K562 (cell line): Measurements from ENCODE around the gene RAD50. TPM values are rescaled to one million over a fixed set of nuclear protein-coding genes. Genes with fewer than 3 reads are reported as not detected.

Source experiments
- BACH1 ChIP-seq: fragments of 200-800 bp; sonication (Bioruptor generic); IDR thresholded peaks from 2 replicates; pipeline ENCODE4 v1.6.1; 2016; ENCODE audit warnings: missing genetic modification characterization, missing compliant biosample characterization
- FOXK2 ChIP-seq, 2 experiments: fragments of 450-650 bp; IDR thresholded peaks in 1 of 2; conservative IDR thresholded peaks in 1 of 2; 2 replicates each; pipeline ENCODE4 v1.6.1; 2016; ENCODE audit warnings: low read depth in 2 of 2, mild to moderate bottlenecking in 1 of 2
- GTF2B ChIP-seq: IDR thresholded peaks from 2 replicates; pipeline ENCODE4 v1.6.1; 2011; ENCODE audit not compliant: insufficient read length; ENCODE audit errors: extremely low read depth
- KDM1A ChIP-seq, 2 experiments: fragments of 450-650 bp; IDR thresholded peaks; 2 replicates each; pipeline ENCODE4 v1.6.1; 2016; ENCODE audit warnings: mild to moderate bottlenecking in 2 of 2
- MGA ChIP-seq: fragments of 450-650 bp; IDR thresholded peaks from 2 replicates; pipeline ENCODE4 v1.6.1; 2016; ENCODE audit warnings: mild to moderate bottlenecking, moderate library complexity
- NFE2L1 ChIP-seq: fragments of 450-650 bp; IDR thresholded peaks from 2 replicates; pipeline ENCODE4 v1.6.1; 2016; ENCODE audit warnings: missing genetic modification characterization, low read depth, mild to moderate bottlenecking, missing compliant biosample characterization, moderate library complexity, borderline replicate concordance
- NR4A1 ChIP-seq, 2 experiments: fragments of 250-450 bp in 1 of 2; fragments of 450-650 bp in 1 of 2; sonication (Bioruptor Pico) in 1 of 2; IDR thresholded peaks; 2 replicates each; pipeline versions ENCODE4 v1.4.0 to v1.6.1; 2016 to 2020; ENCODE audit warnings: mild to moderate bottlenecking in 2 of 2, missing compliant biosample characterization in 1 of 2, missing genetic modification characterization in 1 of 2, moderate library complexity in 1 of 2
- PHF21A ChIP-seq: fragments of 450-650 bp; IDR thresholded peaks from 2 replicates; pipeline ENCODE4 v1.6.1; 2017; ENCODE audit warnings: low read depth, borderline replicate concordance
- RBM14 ChIP-seq: fragments of 200-400 bp; formaldehyde crosslinking; IDR thresholded peaks from 2 replicates; pipeline ENCODE4 v1.6.1; 2018; ENCODE audit warnings: low read depth, mild to moderate bottlenecking, low read length, moderate library complexity, borderline replicate concordance; ENCODE audit not compliant: insufficient read depth
- RBM39 ChIP-seq: fragments of 200-400 bp; formaldehyde crosslinking; optimal IDR thresholded peaks from 2 replicates; pipeline ENCODE3; 2018; ENCODE audit warnings: low read depth, low read length
- RNF219 ChIP-seq: fragments of 250-450 bp; sonication (Bioruptor Pico); IDR thresholded peaks from 2 replicates; pipeline ENCODE4 v1.5.0; 2022; ENCODE audit warnings: mild to moderate bottlenecking
- SNRNP70 ChIP-seq: fragments of 200-400 bp; formaldehyde crosslinking; optimal IDR thresholded peaks from 2 replicates; pipeline ENCODE3; 2017; ENCODE audit warnings: low read depth, low read length
- TAF1 ChIP-seq: IDR thresholded peaks from 2 replicates; pipeline ENCODE4 v1.6.1; 2011; ENCODE audit warnings: mild to moderate bottlenecking, low read length, moderate library complexity; ENCODE audit not compliant: insufficient read depth, control insufficient read depth, severe bottlenecking; ENCODE audit errors: extremely low read depth
- ZNF445 ChIP-seq: fragments of 250-450 bp; sonication (Bioruptor Pico); IDR thresholded peaks from 2 replicates; pipeline ENCODE4 v1.4.0; 2020; ENCODE audit warnings: low read depth, mild to moderate bottlenecking, moderate library complexity
- polyA plus RNA-seq, 8 experiments: library from polyadenylated mRNA; depleted of rRNA in 4 of 8; stranded (reverse) in 5 of 8; unstranded in 3 of 8; fragments of >200 nt; fragmentation: Nextera tagmentation in 2 of 8; fragmentation: Illumina TruSeq in 1 of 8; extraction: Ambion mirVana in 2 of 8; extraction: Trizol in 1 of 8; gene quantifications; 2 replicates each; pipeline versions ENCODE4 v1.2.1 to v1.2.3, GENCODE V29; 2011 to 2014; ENCODE audit warnings: inconsistent platforms in 1 of 8, missing spikeins in 1 of 8
- total RNA-seq, 7 experiments: library from RNA; depleted of rRNA in 6 of 7; stranded (reverse); fragments of >200 nt in 6 of 7; fragmentation: Illumina TruSeq in 2 of 7; extraction: Trizol in 2 of 7; gene quantifications; 2 replicates each; pipeline versions ENCODE4 v1.2.1 to v1.2.3, GENCODE V29; 2011 to 2021; ENCODE audit warnings: low replicate concordance in 1 of 7

RAD50 gene
- total and polyA plus RNA-seq, 9 of the 15 experiments (the other 6 are each of a cell fraction or from before 2014, with no cell fraction given), result 15.3 to 74.2 (median 44.1) TPM

GRCh38 chr5:132539716-132540115 lies 17.1 kb upstream of the RAD50 start (continued):
- TF ChIP-seq RNF219 (CRISPR knock-in tag) (no peak), RBM14 (no peak), FOXK2 (conservative IDR thresholded peaks at IDR 0.05 in 1 of 2, IDR thresholded peaks at IDR 0.05 in 1 of 2; ENCODE audit: low read depth in 2 of 2) (peak; percentile 63 to 64; a peak in 2 of 4 replicates), ZNF445 (CRISPR knock-in tag) (no peak), SNRNP70 (no peak), PHF21A (no peak), MGA (peak; percentile 71), BACH1 (tag) (no peak), TAF1 (no peak), KDM1A (IDR thresholded peaks at IDR 0.05) (no peak), NFE2L1 (tag) (no peak), GTF2B (no peak), RBM39 (no peak), NR4A1 (CRISPR knock-in tag; IDR thresholded peaks at IDR 0.05) (no peak), NR4A1 (tag; IDR thresholded peaks at IDR 0.05) (no peak)
